NCI-H460 (cell line): ENCODE results near the gene SSX2IP. TPM values are rescaled to one million over a fixed set of nuclear protein-coding genes. Genes with fewer than 3 reads are reported as not detected.

ENCODE experiments used
- total RNA-seq: library from RNA; depleted of rRNA; stranded (reverse); fragments of >200 nt; shearing (Covaris generic); gene quantifications from 2 replicates; pipeline ENCODE4 v1.2.3, GENCODE V29; 2014; rRNA removed

SSX2IP gene
- total RNA-seq, 1 experiment from 2014 or later, result 19.5 TPM

Other genes starting within 250 kb of the SSX2IP start
- 79.8 and 88.9 TPM in 2 replicates for gene RPF1, start 211.2 kb downstream of the SSX2IP start, total RNA-seq
- gene SPATA1, start 184.1 kb downstream of the SSX2IP start, total RNA-seq, result 0.64 TPM in 1 of 2 replicates, not detected in the other
- gene GNG5, start 183.9 kb downstream of the SSX2IP start, total RNA-seq, result 78.3 and 79.8 TPM in 2 replicates
- 26.4 and 29.7 TPM in 2 replicates for gene CTBS, start 116.0 kb downstream of the SSX2IP start, total RNA-seq
- 0.57 and 1.2 TPM in 2 replicates for gene LPAR3, start 202.7 kb upstream of the SSX2IP start, total RNA-seq